KMS-11 (cell line): ENCODE data around the gene AP1B1.

Experiments used
- H2AFZ ChIP-seq: fragments of 200-600 bp; sonication (generic); 2 replicates; pipeline ENCODE4 v1.6.1; 2016; ENCODE audit warnings: antibody characterized with exemption, mixed run types, low read depth
- H3K27ac ChIP-seq: fragments of 200-600 bp; sonication (generic); 2 replicates; pipeline ENCODE4 v1.6.1; 2016; ENCODE audit warnings: mild to moderate bottlenecking, mixed run types
- H3K27me3 ChIP-seq: fragments of 200-600 bp; sonication (generic); 2 replicates; pipeline ENCODE4 v1.6.1; 2017; ENCODE audit warnings: mild to moderate bottlenecking, low read depth, mixed run types, moderate library complexity; ENCODE audit not compliant: insufficient read depth
- H3K36me3 ChIP-seq: fragments of 200-600 bp; sonication (generic); 2 replicates; pipeline ENCODE4 v1.6.1; 2017; ENCODE audit warnings: mild to moderate bottlenecking, mixed run types; ENCODE audit not compliant: insufficient read depth
- H3K4me1 ChIP-seq: fragments of 200-600 bp; sonication (generic); 2 replicates; pipeline ENCODE4 v1.6.1; 2016; ENCODE audit warnings: mild to moderate bottlenecking, low read depth, mixed run types; ENCODE audit not compliant: poor library complexity, severe bottlenecking
- H3K4me2 ChIP-seq: fragments of 200-600 bp; sonication (generic); 2 replicates; pipeline ENCODE4 v1.7.0; 2016; ENCODE audit warnings: mild to moderate bottlenecking, mixed run types
- H3K4me3 ChIP-seq: fragments of 200-600 bp; sonication (generic); IDR thresholded peaks from 2 replicates; pipeline ENCODE4 v1.6.1; 2017; ENCODE audit warnings: low read depth, low read length, mixed read lengths; ENCODE audit not compliant: insufficient read depth
- H3K79me2 ChIP-seq: fragments of 200-600 bp; sonication (generic); 2 replicates; pipeline ENCODE4 v1.6.1; 2016; ENCODE audit warnings: low read depth, mixed run types; ENCODE audit not compliant: insufficient read depth
- H3K9ac ChIP-seq: fragments of 200-600 bp; sonication (generic); 2 replicates; pipeline ENCODE4 v1.6.1; 2016; ENCODE audit warnings: mild to moderate bottlenecking, mixed run types
- H4K20me1 ChIP-seq: fragments of 200-600 bp; sonication (generic); 2 replicates; pipeline ENCODE4 v1.6.1; 2016; ENCODE audit warnings: mild to moderate bottlenecking, mixed run types; ENCODE audit not compliant: insufficient read depth
- CTCF ChIP-seq: fragments of 200-600 bp; sonication (generic); conservative IDR thresholded peaks from 2 replicates; pipeline ENCODE4 v1.6.1; 2017; ENCODE audit warnings: low read depth, mild to moderate bottlenecking, antibody characterized with exemption, low read length, moderate library complexity, mixed read lengths

AP1B1 gene

DNA sequence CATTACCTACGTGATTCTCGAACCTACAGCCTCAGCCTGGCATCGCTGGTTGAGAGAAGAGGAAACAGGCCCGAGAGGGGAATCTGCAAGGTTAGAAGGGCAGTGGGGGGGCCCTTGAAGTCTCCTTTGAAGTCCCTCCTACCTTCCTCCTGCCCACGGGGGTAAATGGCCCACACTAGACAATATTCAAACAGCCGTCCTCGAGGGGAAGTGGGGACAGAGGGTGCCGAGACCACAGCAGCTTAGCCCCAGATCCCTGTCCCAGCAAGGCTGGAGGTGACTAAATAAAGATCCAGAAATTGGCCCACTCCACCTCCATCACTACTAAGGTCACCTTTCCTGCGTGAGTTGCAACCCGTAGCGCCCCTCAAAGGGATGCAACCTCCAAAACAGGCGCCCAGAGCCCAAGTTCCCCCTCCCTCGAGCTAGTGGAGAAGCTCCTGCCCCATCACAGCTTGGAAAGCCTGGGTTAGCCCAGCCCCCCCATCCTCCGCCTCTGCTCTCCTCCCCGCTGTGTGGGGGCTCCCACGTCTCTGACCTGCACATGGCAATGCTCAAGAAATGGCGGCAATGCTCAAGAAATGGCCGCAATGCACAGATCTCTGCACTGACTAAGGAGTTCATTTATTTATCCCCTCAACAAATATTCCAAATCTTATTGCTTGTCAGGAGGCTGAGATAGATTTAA is 72.1 kb downstream of the AP1B1 start:
- H3K36me3 ChIP-seq = no peaks in the 10 kb centered on the region
- no peak overlapping the region for H3K9ac ChIP-seq
- no peak overlapping the region for H3K4me3 ChIP-seq
- no peaks in the 10 kb centered on the region for H3K79me2 ChIP-seq
- no peak overlapping the region for H2AFZ ChIP-seq
- H4K20me1 ChIP-seq = no peaks in the 10 kb centered on the region
- no peak overlapping the region for H3K4me2 ChIP-seq
- H3K27ac ChIP-seq = no peak overlapping the region
- H3K27me3 ChIP-seq = peaks cover 14% of the 10 kb centered on the region; the same call in 1 of the 2 replicates
- H3K4me1 ChIP-seq = no peaks in the 10 kb centered on the region
- TF ChIP-seq CTCF = no peak

DNA sequence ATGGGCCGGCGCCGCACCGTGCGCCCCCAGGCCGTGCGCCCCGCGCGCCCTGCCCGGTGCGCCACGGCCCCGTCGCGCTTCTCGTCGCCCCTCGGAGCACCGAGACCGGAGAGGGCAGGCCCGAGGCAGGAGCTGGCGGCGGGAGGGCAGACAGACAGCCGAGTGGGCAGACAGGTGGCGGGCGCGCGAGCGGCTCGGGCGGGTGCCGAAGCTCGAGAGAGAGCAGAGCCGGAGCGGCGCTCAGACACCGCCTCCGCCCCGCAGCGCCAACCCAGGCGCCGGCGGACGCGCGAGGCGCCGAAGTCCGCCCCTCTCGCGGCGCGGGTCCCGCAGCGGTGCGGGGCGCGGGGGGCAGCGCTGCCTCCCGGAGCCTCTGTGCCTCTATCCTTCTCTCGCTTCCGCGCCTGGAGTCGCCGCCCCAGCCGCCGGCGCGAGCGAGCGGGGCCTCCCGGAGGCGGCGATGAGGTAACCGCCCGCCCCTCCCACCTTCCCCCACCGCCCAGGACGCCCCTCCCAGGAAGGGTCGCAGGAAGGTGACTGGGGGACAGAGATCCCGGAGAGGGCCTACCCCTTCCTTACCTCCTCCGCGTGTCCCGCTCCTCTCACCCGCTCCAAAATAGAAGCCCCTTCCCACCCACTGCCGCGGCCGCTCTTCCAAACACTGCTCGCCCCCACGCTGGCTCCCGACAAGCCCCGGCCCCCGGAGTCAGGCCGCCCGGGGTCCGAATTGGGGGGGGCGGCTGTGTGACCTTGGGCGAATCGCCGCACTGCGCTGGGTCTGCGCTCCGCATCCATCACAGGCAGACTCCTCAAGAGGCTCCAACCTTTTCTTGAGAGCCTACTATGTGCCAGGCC is 72.9 kb downstream of the AP1B1 start, which contains the start of gene RASL10A:
TSS of gene RASL10A (minus strand) at position 412 of the 855 bp plus-strand sequence. CDS start 451 bp downstream, outside the sequence.
- H3K4me1 ChIP-seq = no peaks in the 10 kb centered on the region
- no peak within 1 kb of the TSS for H3K9ac ChIP-seq
- no peak within 1 kb of the TSS for H2AFZ ChIP-seq
- H3K4me3 ChIP-seq = no peak within 1 kb of the TSS
- TF ChIP-seq CTCF = no peak
- H4K20me1 ChIP-seq = no peaks in the 10 kb centered on the region
- H3K79me2 ChIP-seq = no peaks in the 10 kb centered on the region
- peaks cover 16% of the 10 kb centered on the region; the same call in 1 of the 2 replicates for H3K27me3 ChIP-seq
- no peak within 1 kb of the TSS for H3K4me2 ChIP-seq
- no peak within 1 kb of the TSS for H3K27ac ChIP-seq
- H3K36me3 ChIP-seq = no peaks in the 10 kb centered on the region

DNA sequence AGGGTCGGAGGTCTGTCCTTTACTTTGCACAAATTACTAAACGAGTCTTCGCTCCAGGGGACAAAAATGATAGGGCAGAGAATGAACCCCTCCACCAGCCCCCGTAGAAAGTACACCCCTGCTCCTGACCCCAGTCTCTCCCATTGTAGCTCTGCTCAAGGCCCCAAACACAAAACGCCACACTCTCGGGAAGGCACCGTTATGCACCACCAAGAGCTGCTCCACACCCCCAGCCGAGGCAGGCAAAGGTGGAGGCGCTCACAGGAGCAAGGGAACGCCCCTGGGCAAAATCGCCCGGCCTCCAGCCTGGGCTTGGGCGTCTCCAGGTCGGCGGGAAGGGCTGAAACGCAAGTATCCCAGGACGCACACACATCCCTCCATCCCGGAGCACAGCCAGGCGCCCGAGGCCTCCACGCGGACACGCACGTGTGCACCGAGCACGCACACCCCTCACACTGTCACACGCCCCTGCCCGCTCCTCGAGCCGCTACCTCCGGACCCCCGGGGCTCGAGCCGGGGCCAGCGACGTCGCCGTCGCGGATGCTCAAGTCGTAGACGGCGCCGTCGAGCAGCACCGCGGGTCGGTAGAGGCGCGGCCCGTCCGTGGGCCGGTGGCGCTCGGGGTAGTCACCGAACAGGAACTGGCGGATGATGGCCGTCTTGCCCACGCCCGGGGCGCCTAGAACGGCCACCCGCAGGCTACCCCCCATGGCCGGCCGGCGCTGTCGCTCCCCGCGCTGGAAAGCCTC is 73.7 kb downstream of the AP1B1 start:
- H4K20me1 ChIP-seq = no peaks in the 10 kb centered on the region
- no peaks in the 10 kb centered on the region for H3K4me1 ChIP-seq
- no peak overlapping the region for H3K9ac ChIP-seq
- peaks cover 16% of the 10 kb centered on the region; the same call in 1 of the 2 replicates for H3K27me3 ChIP-seq
- H3K27ac ChIP-seq = no peak overlapping the region
- no peak overlapping the region for H3K4me2 ChIP-seq
- no peak for TF ChIP-seq CTCF
- no peak overlapping the region for H3K4me3 ChIP-seq
- H2AFZ ChIP-seq = no peak overlapping the region
- H3K79me2 ChIP-seq = no peaks in the 10 kb centered on the region
- no peaks in the 10 kb centered on the region for H3K36me3 ChIP-seq

DNA sequence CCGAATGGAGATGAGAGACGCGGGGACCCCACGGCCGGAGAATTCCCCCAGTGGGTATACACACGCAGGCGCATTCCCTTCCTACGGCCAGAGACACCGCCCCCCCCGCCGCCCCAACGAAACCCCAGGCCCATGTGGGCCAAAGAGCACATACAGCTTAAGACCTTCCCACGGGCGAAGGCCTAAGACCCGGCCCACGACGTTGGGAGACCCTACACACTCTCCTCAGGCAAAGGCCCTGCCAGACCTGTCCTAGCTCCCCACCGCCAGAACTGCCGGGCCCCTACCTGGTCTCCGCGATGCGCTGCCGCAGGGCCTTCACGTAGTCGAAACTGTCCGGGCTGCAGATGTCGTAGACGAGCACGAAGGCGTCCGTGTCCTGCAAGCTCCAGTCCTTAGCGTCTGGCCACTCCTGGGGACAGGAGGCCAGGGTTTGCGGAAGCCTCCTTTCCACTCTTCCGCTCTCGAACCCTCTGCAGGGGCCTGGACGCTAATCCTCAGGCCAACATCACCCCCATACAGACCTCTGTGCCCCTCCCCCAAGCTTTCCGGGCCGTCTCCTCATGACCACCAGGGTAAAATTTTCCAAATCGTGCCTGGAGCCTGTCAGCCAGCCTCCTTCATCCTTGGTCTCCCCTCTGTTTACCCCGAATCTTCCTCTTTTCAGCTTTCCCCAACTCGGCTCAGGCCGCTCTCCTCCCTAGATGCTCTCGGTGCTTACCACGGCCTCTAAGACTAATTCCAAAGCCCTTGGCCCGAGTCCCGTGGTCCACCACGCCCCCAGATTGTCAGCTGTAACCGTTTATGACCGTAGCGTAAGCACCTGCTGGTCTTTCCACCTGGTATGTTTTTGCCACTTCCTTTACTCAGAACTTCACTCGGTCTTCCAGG is 74.5 kb downstream of the AP1B1 start:
- Histone ChIP-seq H3K4me2 (no peak overlapping the region), H3K4me1 (no peaks in the 10 kb centered on the region), H3K9ac (no peak overlapping the region), H3K36me3 (no peaks in the 10 kb centered on the region), H2AFZ (no peak overlapping the region), H3K27me3 (peaks cover 16% of the 10 kb centered on the region; the same call in 1 of the 2 replicates), H3K27ac (no peak overlapping the region), H3K79me2 (no peaks in the 10 kb centered on the region), H4K20me1 (no peaks in the 10 kb centered on the region), H3K4me3 (no peak overlapping the region)
- TF ChIP-seq CTCF = no peak
